Esophagus muscularis mucosa (tissue), 4 donors: ENCODE data around the gene HRAS. TPM values are rescaled to one million over a fixed set of nuclear protein-coding genes. Genes with fewer than 3 reads are reported as not detected.

ENCODE experiments used
- DNase-seq: peaks from one replicate; pipeline ENCODE4 v3.0.0-alpha.2; 2017; ENCODE audit errors: extremely low spot score
- H3K27ac ChIP-seq, 4 donors: fragments of 200-600 bp; sonication (generic); replicated peaks in 1 of 4; 1 replicate in 3 of 4; 2 replicates in 1 of 4; pipeline ENCODE4 v1.5.1; 2016 to 2019; ENCODE audit warnings: mild to moderate bottlenecking in 1 of 4
- H3K27me3 ChIP-seq, 4 donors: fragments of 200-600 bp; sonication (generic); one replicate each; pipeline versions ENCODE4 v1.5.1 to v1.6.0; 2016 to 2019
- H3K36me3 ChIP-seq, 4 donors: fragments of 200-600 bp; sonication (generic); one replicate each; pipeline ENCODE4 v1.5.1; 2016 to 2019
- H3K4me1 ChIP-seq, 4 donors: fragments of 200-600 bp; sonication (generic); one replicate each; pipeline ENCODE4 v1.5.1; 2016 to 2019
- H3K4me3 ChIP-seq, 4 donors: fragments of 200-600 bp; sonication (generic); 1 replicate in 2 of 4; 2 replicates in 2 of 4; pipeline ENCODE4 v1.5.1; 2016 to 2019; ENCODE audit warnings: mild to moderate bottlenecking in 4 of 4, moderate library complexity in 1 of 4
- H3K9me3 ChIP-seq, 4 donors: fragments of 200-600 bp; sonication (generic); 1 replicate in 3 of 4; 2 replicates in 1 of 4; pipeline ENCODE4 v1.5.1; 2016 to 2019
- EP300 ChIP-seq: sonication (generic); formaldehyde crosslinking; IDR thresholded peaks from one replicate; pipeline ENCODE4 v1.6.1; 2017; ENCODE audit warnings: antibody characterized with exemption
- POLR2A ChIP-seq: fragments of 450-650 bp; IDR thresholded peaks from one replicate; pipeline ENCODE4 v1.6.1; 2017; ENCODE audit warnings: antibody characterized with exemption, moderate library complexity, mild to moderate bottlenecking, low read depth
- POLR2AphosphoS5 ChIP-seq, 2 donors: sonication (generic); formaldehyde crosslinking; IDR thresholded peaks; one replicate each; pipeline ENCODE4 v1.6.1; 2017; ENCODE audit warnings: antibody characterized with exemption in 2 of 2
- WGBS: methylation state at CpG from one replicate; pipeline ENCODE4 v1.1.5; 2018; 5-methylcytosine and 5-hydroxymethylcytosine counted together
- intact Hi-C: fragments of 100-400 bp; cut with DNase I; formaldehyde crosslinking; loops from one replicate; pipeline ENCODE4 v1.15.1; 2023
- total RNA-seq, 4 donors: library from RNA; depleted of rRNA; stranded (reverse); fragments of >200 nt; gene quantifications; one replicate each; pipeline versions ENCODE4 v1.1.0 to v1.2.1, GENCODE V29; 2016
- TF ChIP-seq, protein P1 (sequence below), 3 experiments: fragments of 200-600 bp in 2 of 3; fragments of 450-650 bp in 1 of 3; sonication (generic) in 2 of 3; IDR thresholded peaks; one replicate each; pipeline ENCODE4 v1.5.1; 2017 to 2019; ENCODE audit warnings: antibody characterized with exemption in 3 of 3, mild to moderate bottlenecking in 2 of 3, moderate library complexity in 1 of 3

Gene HRAS
- total RNA-seq, 4 donors from 2014 or later: 45.7 to 85.2 (median 61.7) TPM

DNA sequence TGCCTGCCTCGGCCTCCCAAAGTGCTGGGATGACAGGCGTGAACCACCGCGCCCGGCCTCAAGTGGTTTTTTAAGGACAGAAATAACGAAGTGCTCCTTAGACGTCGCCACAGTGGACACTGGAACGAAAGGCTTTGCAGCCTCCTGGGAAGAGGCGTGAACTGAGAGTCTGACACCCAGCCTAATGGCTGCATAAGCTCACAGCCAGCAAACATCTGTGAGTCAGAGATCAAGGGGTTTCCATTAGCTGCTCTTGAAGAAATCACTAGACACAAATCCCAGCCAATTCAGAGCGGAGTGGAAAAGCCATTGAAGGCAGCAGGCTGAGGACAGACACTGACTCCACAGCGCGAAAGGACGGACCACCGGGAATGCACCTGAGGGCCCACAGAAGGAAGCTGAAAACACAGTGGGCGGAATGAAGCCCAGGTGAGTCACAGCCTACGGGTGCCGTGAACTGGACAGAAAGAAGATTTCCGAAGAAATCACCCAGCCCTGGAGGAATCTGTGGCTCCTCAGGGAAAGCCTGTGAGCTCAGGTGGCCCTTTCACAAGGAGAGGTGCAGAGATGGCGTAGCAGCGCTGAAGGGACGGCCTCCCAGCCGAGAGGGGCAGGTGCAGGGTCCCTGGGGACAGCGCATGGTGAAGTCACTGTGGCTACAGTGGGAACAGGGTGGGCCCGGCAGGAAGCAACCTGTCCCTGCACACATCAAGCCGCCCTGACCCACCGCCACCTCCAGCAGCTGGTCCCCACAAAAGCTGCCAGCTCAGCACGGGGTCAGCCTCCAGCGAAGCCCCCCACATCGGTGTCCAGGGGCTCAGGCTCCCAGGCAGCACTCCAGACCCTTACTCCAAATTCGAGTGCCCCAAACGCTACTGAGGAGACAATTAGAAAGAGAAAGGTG, 13.6 kb upstream of the HRAS start:
- no peak overlapping the region for H3K4me3 ChIP-seq
- H3K9me3 ChIP-seq: no peaks in the 10 kb centered on the region
- TF ChIP-seq, protein P1, sequence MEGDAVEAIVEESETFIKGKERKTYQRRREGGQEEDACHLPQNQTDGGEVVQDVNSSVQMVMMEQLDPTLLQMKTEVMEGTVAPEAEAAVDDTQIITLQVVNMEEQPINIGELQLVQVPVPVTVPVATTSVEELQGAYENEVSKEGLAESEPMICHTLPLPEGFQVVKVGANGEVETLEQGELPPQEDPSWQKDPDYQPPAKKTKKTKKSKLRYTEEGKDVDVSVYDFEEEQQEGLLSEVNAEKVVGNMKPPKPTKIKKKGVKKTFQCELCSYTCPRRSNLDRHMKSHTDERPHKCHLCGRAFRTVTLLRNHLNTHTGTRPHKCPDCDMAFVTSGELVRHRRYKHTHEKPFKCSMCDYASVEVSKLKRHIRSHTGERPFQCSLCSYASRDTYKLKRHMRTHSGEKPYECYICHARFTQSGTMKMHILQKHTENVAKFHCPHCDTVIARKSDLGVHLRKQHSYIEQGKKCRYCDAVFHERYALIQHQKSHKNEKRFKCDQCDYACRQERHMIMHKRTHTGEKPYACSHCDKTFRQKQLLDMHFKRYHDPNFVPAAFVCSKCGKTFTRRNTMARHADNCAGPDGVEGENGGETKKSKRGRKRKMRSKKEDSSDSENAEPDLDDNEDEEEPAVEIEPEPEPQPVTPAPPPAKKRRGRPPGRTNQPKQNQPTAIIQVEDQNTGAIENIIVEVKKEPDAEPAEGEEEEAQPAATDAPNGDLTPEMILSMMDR (IDR thresholded peaks at IDR 0.05): no peak
- TF ChIP-seq POLR2AphosphoS5 (IDR thresholded peaks at IDR 0.05): no peak
- no peak for TF ChIP-seq EP300
- no peak for TF ChIP-seq POLR2A
- H3K36me3 ChIP-seq: no peaks in the 10 kb centered on the region
- H3K27ac ChIP-seq: no peak overlapping the region
- intact Hi-C loops: no loop called here
- WGBS: 88% methylated on average over 30 of the region's 32 CpGs
- no peak for DNase-seq
- H3K4me1 ChIP-seq: no peaks in the 10 kb centered on the region
- H3K27me3 ChIP-seq: peaks cover 3 to 64% (median 17%) of the 10 kb centered on the region in 4 donors

DNA sequence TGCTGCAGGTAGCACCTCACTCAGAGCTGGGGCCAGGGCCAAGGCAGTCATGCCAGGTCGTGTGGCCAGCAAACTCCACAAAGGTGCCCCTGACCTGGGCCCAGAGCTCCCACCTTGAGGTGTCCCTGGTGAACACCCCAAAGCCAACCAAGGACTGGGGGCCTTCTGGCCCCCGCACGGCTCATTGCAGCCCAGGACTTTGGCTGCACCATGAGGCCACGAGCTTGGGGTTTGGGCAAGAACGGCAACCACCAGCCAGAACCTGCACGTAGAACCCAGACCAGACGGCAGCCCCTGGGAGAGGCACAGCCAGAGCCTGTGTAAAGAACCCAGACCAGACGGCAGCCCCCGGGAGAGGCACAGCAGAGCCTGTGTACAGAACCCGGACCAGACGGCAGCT, 9.8 kb upstream of the HRAS start:
- Histone ChIP-seq H3K9me3 (no peaks in the 10 kb centered on the region), H3K27ac (no peak overlapping the region), H3K27me3 (peaks cover 0 to 32% (median 0%) of the 10 kb centered on the region in 4 donors), H3K36me3 (no peaks in the 10 kb centered on the region), H3K4me1 (no peaks in the 10 kb centered on the region), H3K4me3 (no peak overlapping the region)
- no peak for DNase-seq
- intact Hi-C loops: no loop called here
- WGBS: 94% methylated on average over 8 of the region's 11 CpGs
- TF ChIP-seq, protein P1 (IDR thresholded peaks at IDR 0.05): no peak
- TF ChIP-seq POLR2A (no peak), EP300 (no peak), POLR2AphosphoS5 (IDR thresholded peaks at IDR 0.05) (no peak)

GRCh38 chr11:544817-545166, 9.4 kb upstream of the HRAS start:
- Histone ChIP-seq H3K4me1 (no peaks in the 10 kb centered on the region), H3K36me3 (no peaks in the 10 kb centered on the region), H3K4me3 (no peak overlapping the region), H3K9me3 (no peaks in the 10 kb centered on the region), H3K27me3 (peaks cover 0 to 32% (median 0%) of the 10 kb centered on the region in 4 donors), H3K27ac (no peak overlapping the region)
- no peak for DNase-seq
- TF ChIP-seq POLR2AphosphoS5 (IDR thresholded peaks at IDR 0.05): no peak
- TF ChIP-seq, protein P1 (IDR thresholded peaks at IDR 0.05): no peak
- TF ChIP-seq POLR2A: no peak
- no peak for TF ChIP-seq EP300
- 94% methylated on average over 2 of the region's 5 CpGs for WGBS
- intact Hi-C loops: no loop called here

GRCh38 chr11:541433-541885, 6.1 kb upstream of the HRAS start:
- no peaks in the 10 kb centered on the region for H3K36me3 ChIP-seq
- no peaks in the 10 kb centered on the region for H3K9me3 ChIP-seq
- no peak for DNase-seq
- TF ChIP-seq POLR2AphosphoS5 (IDR thresholded peaks at IDR 0.05) (no peak), EP300 (no peak), POLR2A (no peak)
- TF ChIP-seq, protein P1 (IDR thresholded peaks at IDR 0.05): no peak
- no peak overlapping the region for H3K4me3 ChIP-seq
- WGBS: 93% methylated on average over 11 of the region's 20 CpGs
- H3K27ac ChIP-seq: no peak overlapping the region
- H3K27me3 ChIP-seq: peaks cover 0 to 50% (median 9%) of the 10 kb centered on the region in 4 donors
- intact Hi-C loops: no loop called here
- H3K4me1 ChIP-seq: peaks cover 9 to 16% (median 14%) of the 10 kb centered on the region in 4 donors
